ENCODE measurements around the gene CBR4. TPM values are rescaled to one million over a fixed set of nuclear protein-coding genes. Genes with fewer than 3 reads are reported as not detected.
A peak's percentile ranks its signal among the peaks of the same experiment; 100 is the strongest.

CBR4 gene
- total RNA-seq, 4 donors from 2014 or later = 14.4 to 42.2 (median 19.5) TPM

DNA sequence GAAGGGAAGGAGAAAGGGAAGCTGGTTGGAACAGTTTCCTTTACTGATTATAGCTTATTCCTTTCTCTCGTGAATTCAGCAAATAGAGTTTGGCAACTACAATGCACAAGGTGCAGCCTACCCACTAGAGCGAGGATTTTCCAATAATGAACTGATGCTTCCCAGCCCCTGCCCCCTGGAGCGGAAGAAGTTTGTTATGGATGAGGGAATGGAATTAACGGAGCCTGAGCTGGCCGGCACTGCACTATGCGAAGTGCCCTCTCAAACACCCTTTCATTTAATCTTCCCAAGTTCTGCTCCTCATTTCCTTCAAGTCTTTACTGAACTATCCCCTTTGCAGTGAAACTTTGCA lies 42.5 kb upstream of the CBR4 start:
- TF ChIP-seq EP300 (IDR thresholded peaks at IDR 0.05) = no peak
- TF ChIP-seq POLR2AphosphoS5 (IDR thresholded peaks at IDR 0.05) = no peak
- TF ChIP-seq POLR2A (IDR thresholded peaks at IDR 0.05) = no peak
- TF ChIP-seq, protein P1, sequence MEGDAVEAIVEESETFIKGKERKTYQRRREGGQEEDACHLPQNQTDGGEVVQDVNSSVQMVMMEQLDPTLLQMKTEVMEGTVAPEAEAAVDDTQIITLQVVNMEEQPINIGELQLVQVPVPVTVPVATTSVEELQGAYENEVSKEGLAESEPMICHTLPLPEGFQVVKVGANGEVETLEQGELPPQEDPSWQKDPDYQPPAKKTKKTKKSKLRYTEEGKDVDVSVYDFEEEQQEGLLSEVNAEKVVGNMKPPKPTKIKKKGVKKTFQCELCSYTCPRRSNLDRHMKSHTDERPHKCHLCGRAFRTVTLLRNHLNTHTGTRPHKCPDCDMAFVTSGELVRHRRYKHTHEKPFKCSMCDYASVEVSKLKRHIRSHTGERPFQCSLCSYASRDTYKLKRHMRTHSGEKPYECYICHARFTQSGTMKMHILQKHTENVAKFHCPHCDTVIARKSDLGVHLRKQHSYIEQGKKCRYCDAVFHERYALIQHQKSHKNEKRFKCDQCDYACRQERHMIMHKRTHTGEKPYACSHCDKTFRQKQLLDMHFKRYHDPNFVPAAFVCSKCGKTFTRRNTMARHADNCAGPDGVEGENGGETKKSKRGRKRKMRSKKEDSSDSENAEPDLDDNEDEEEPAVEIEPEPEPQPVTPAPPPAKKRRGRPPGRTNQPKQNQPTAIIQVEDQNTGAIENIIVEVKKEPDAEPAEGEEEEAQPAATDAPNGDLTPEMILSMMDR (IDR thresholded peaks at IDR 0.05) = no peak
- no peak for DNase-seq (ENCODE audit: low spot score in 2 of 2)
- H3K27ac ChIP-seq = no peak overlapping the region
- H3K4me1 ChIP-seq = peaks cover 11% of the 10 kb centered on the region
- H3K9me3 ChIP-seq = no peaks in the 10 kb centered on the region
- H3K27me3 ChIP-seq = no peaks in the 10 kb centered on the region
- 79% methylated on average over 6 of the region's 6 CpGs for WGBS
- H3K4me3 ChIP-seq = no peak overlapping the region
- H3K36me3 ChIP-seq = no peaks in the 10 kb centered on the region

DNA sequence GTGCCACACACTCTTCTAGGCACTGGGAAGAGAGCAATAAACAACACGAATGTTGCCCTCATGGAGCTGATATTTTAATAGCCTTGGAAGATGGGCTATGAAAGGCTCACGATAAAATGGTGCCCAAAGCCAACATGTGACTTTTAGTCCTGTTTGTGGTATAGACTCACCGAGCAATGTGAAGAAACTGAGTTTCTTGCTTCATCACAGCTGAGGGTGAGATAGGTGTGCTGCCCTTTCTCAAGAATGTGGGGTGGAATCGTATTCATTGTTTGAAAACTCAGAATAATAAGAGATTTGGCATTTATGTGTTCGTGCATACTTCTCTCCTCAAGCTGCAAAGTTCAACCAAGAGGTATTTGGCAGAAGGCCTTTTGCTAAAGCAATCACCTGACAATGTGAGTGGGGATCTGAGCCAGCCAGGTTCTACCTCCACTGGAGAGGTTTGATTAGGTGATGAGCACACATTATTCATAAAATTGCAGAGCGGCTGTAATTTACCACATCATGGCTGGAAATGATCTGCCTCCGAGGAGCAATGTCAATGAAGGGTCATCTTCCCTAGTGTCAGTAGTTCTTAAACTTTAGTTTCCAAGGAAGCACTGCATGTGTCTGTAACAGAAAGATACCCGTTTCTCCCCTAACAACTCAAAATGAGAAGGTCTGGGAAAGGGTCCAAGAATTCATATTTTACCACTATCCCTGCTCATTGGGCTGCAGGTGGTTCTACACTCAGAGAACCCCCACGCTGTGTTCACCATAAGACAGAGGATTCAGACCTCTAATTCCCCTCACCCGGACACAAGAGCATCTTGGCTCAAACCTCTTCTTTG lies 41.9 kb upstream of the CBR4 start:
- DNase-seq (ENCODE audit: low spot score in 2 of 2) = no peak
- no peak overlapping the region for H3K27ac ChIP-seq
- WGBS = 47% methylated on average over 10 of the region's 10 CpGs

DNA sequence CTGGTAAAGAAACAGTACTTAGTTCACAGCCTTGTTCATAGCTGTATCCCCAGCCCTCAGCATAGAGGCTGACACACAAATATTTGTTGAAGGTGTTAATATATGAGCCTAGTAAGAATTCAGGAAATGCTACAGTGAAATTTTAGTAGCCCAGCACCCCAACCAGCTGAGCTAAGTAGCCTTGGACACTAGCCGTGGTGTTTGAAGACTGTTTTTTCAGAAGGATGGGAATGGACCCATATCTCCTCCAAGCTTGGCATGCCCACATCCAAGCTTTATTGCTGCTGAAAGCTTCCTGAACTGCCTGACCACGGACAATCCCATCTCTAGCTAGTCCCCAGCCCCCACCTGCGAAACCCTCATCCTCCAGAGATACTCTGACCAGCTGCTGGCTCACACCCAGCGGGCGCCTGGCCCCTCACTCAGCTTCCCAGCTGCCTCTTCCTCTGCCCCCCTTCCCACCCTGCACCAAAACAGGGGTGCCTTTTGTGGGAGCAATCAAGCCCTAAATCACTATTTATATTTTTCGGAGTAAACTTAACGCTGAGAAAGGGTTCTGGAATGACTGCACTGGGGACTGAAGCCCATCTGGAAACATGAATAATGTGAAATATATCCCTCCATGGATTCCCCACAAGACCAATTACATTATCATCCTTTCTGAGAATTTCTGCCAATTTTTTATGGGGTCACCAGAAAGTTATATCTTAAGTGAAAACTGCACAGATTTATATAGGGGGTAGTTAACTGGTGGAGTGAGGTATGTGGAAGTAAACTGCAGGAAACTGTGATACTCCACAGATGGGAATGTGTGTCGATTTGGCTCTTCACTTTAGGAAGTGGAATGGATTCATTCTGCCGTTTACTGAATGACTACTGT lies 41.1 kb upstream of the CBR4 start:
- no peak for TF ChIP-seq POLR2AphosphoS5 (IDR thresholded peaks at IDR 0.05)
- no peak for TF ChIP-seq EP300 (IDR thresholded peaks at IDR 0.05)
- TF ChIP-seq POLR2A (IDR thresholded peaks at IDR 0.05) = no peak
- TF ChIP-seq, protein P1 (IDR thresholded peaks at IDR 0.05) = no peak
- peaks cover 6% of the 10 kb centered on the region for H3K4me1 ChIP-seq
- DNase-seq (ENCODE audit: low spot score in 2 of 2) = no peak
- H3K27me3 ChIP-seq = no peaks in the 10 kb centered on the region
- H3K9me3 ChIP-seq = no peaks in the 10 kb centered on the region
- peak overlapping the region; percentile 57 for H3K27ac ChIP-seq
- no peak overlapping the region for H3K4me3 ChIP-seq
- WGBS = 77% methylated on average over 9 of the region's 9 CpGs
- no peaks in the 10 kb centered on the region for H3K36me3 ChIP-seq

More for the DNA sequence above, 41.9 kb upstream of the CBR4 start:
- H3K27me3 ChIP-seq = no peaks in the 10 kb centered on the region
- H3K4me3 ChIP-seq = no peak overlapping the region
- H3K36me3 ChIP-seq = no peaks in the 10 kb centered on the region
- no peaks in the 10 kb centered on the region for H3K9me3 ChIP-seq
- peaks cover 9% of the 10 kb centered on the region for H3K4me1 ChIP-seq
- no peak for TF ChIP-seq EP300 (IDR thresholded peaks at IDR 0.05)
- TF ChIP-seq, protein P1 (IDR thresholded peaks at IDR 0.05) = no peak
- TF ChIP-seq POLR2A (IDR thresholded peaks at IDR 0.05) = no peak
- no peak for TF ChIP-seq POLR2AphosphoS5 (IDR thresholded peaks at IDR 0.05)

DNA sequence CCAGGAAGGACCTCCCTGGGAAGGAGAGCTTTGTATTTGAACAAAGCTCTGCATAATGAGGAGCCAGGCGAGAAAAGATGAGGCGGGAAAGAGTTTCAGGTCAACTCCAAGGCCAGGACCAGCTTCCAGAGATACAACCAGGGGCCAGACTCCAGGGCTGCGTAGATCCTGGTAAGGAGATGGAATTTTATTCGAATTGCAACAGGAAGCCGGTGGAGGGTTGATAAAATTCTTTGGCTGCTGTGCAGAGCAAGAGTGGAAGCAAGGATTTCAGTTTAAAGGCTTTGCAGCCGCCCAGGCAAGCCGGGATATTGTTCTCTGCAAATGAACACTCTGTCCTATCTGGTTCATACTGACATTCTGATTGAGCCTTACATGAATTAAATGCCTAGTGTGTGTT lies 40.2 kb upstream of the CBR4 start:
- Histone ChIP-seq H3K27me3 (no peaks in the 10 kb centered on the region), H3K4me1 (peaks cover 6% of the 10 kb centered on the region), H3K27ac (no peak overlapping the region), H3K9me3 (no peaks in the 10 kb centered on the region), H3K4me3 (no peak overlapping the region), H3K36me3 (no peaks in the 10 kb centered on the region)
- TF ChIP-seq, protein P1 (IDR thresholded peaks at IDR 0.05) = no peak
- TF ChIP-seq EP300 (IDR thresholded peaks at IDR 0.05) = no peak
- 76% methylated on average over 7 of the region's 7 CpGs for WGBS
- no peak for DNase-seq (ENCODE audit: low spot score in 2 of 2)

DNA sequence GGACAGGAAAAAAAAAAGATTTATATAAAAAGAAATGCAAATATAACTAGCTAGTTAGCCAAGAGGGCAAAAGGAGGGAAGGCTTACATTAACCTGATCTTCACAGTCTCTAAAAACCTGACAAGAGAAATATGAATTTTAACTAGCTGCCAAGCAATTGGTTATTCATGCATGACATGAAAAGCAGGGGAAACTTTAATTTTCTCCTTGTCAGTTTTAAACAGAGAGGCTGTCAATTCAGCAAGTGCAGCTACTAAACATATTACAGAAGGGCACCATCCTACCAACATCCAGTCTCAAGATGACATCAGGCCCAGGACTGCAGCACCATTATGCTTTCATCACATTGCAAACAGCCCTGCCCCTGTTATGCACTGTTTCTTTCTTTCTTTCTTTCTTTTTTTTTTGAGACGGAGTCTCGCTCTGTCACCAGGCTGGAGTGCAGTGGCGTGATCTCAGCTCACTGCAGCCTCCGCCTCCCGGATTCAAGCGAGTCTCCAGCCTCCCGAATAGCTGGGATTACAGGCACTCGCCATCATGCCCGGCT lies 38.9 kb upstream of the CBR4 start:
- H3K9me3 ChIP-seq = no peaks in the 10 kb centered on the region
- 98% methylated on average over 9 of the region's 9 CpGs for WGBS
- H3K4me3 ChIP-seq = no peak overlapping the region
- peaks cover 6% of the 10 kb centered on the region for H3K4me1 ChIP-seq
- H3K27ac ChIP-seq = no peak overlapping the region
- no peak for DNase-seq (ENCODE audit: low spot score in 2 of 2)
- H3K36me3 ChIP-seq = no peaks in the 10 kb centered on the region
- H3K27me3 ChIP-seq = no peaks in the 10 kb centered on the region
- TF ChIP-seq POLR2A (IDR thresholded peaks at IDR 0.05) = no peak
